Measurements from ENCODE around the gene OR7G2.

Gene OR7G2

DNA sequence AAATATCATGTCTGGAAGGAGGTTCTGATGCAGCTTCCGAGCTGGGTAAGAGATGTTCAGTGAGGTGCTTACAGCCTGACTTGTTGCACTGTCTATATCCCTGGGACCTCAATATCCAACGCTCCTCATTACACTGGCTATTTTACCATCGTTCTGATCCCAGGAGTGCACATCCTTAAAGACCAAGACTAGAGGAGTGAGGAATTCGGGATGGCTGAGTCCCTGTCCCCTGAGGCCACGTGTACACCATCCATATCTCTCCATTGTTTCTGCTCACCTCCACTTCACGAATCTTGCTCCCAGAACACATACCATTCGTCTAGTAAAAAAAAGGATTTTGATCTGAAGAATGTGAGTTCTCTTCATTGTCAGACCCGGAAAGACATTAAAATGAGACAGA is at the start of gene OR7G2:
Gene OR7G2, minus strand, starts transcription at position 101 of the 400 bp plus-strand sequence. CDS start 4,232 bp downstream, outside the sequence.
- DNase-seq = no peak

- no peak for DNase-seq
Measured at GRCh38 chr19:9156304-9156703, 49.0 kb upstream of the OR7G2 start.

DNA sequence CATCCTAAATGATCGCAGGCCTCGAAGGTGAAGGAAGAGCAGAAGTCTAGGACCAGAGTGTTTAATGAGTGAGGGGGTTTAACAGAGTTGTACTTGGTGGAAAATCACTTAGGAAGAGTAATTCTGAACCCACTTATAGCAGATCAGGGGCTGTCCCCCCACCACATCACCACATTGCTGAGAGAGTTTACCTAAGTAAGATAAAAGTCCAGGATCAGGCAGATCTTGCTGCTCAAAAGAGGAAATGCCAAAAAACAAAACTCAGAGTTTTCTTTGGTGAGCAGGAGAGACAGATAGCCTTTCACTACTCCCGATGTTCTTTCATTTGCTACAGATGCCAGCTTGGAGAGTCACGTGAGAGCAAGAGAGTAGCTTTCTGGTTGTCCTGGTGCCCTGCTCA is 48.3 kb upstream of the OR7G2 start:
- no peak for DNase-seq

GRCh38 chr19:9151367-9151766 is 44.1 kb upstream of the OR7G2 start:
- DNase-seq = no peak

DNA sequence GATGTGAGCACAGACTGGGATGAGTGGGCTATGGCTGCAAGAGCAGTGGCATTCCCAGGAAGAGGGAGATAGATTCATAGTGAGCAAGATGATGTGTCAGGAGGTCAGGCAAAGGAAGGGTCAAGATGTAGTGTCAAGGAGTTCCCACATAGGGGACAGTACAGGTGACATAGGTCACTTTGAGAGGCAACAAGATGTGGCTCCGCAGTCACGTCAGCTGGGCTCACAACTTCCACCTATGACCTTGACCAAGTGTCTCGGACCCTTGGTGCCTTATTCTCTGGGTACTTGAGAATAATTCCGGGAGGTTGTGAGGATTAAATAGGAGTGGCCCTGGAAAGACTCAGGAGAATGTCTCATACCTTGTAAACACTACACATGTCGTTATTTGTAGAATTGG is 43.4 kb upstream of the OR7G2 start:
- no peak for DNase-seq

DNA sequence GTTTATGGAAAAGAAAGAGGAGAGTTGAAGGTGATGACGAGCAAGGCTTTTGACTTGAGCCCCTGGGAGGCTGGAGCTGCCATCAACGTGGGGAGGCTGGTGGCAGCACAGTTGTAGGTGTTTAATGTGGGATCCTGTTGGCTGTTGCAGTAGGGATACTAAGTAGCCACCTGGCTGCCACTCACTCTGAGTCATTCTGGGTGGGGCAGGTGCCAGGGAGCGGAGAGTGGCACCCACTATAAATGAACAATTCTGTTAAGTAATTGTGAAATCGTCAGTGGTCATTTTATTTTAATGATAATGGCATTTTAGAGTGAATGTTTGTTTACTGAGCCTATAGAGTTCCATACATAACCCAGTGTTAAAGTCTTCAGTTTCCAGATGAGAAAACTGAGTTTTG is 42.7 kb upstream of the OR7G2 start:
- DNase-seq = no peak

GRCh38 chr19:9148697-9149096 is 41.4 kb upstream of the OR7G2 start:
- DNase-seq = no peak

- no peak for DNase-seq
Measured at GRCh38 chr19:9146882-9147281, 39.6 kb upstream of the OR7G2 start.

DNA sequence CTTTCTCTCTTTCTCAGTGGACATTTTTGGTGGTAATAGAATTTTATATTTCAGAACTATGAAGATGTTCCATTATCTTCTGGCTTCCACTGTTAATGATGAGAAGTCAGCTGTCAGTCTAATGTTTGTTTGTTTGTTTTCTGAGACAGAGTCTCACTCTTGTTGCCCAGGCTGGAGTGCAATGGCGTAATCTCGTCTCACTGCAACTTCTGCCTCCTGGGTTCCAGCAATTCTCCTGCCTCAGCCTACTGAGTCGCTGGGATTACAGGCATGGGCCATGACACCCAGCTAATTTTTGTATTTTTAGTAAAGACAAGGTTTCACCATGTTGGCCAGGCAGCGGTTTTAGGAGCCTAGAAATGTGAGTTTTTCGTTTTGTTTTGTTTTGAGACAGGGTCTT is 37.6 kb upstream of the OR7G2 start:
- no peak for DNase-seq

GRCh38 chr19:9140159-9140874 is 33.0 kb upstream of the OR7G2 start, which contains the start of gene ZNF317:
TSS of gene ZNF317 (plus strand) at chr19:9140397. CDS start at chr19:9156017, 15,620 bp downstream.
- DNase-seq = peak; percentile 80

DNA sequence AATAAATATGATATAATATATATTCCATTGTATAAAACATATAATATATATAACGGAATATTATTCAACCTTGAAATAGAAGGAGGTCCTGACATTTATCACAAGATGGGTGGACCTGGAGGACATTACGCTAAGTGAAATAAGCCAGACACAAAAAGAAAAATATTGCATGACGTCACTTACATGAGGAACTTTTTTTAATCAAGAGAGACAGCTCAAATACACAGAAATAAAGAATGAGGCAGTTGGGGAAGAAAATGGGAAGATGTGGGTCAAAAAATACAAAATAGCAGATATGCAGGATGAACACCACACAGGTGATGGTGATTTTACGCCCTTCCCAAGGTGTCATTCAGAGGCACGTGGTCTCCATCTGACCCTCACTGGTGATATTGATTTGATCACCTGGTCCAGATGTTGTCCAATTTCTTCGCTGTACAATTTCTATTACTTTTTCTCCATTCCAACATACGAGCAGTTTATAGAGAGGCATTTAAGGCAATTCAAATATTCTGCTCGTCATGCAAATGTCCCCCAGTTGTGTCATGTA is 32.4 kb upstream of the OR7G2 start:
- no peak for DNase-seq

- DNase-seq = no peak
Measured at GRCh38 chr19:9132422-9132821, 25.1 kb upstream of the OR7G2 start.

DNA sequence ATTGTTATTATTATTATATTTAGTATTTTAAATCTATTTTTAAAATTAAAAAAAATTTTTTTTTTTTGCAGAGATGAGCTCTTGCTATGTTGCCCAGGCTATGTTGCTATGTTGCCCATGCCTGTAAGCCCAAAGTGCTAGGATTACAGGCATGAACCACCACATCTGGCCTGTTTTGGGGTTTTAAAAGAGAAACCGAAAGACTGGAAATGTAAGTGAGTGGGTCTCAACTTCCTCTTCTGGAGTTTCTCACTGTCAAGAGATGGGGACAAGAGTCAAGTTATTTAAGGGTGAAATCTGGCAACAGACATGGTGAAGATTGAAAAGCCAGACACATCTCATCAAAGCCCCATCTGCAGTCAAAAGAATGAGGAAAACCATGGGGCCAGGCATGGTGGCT is 23.7 kb upstream of the OR7G2 start:
- DNase-seq = no peak

DNA sequence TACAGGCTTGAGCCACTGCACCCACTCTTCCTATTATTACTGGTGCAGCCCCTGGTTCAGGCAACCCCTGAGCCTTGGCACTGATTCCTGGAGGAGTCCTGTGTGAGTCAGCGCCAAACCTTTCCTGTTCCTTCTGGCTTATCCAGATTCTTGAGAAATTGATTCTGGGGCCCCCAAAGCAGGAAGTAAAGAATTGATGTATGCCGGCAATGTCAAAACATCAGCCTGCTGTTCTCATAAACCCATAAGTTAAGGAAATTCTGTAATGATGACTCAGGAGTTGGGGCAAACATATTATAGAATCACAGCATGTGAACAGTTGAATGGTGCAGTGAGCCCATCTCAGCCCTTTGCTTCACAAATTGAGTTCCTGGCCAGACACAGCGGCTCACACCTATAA is 20.9 kb upstream of the OR7G2 start:
- DNase-seq = no peak

- no peak for DNase-seq
Measured at GRCh38 chr19:9126900-9127405, 19.7 kb upstream of the OR7G2 start, which contains the start of gene OR7G3. TSS of gene OR7G3 (minus strand) at chr19:9126950. CDS start at chr19:9126950, 0 bp downstream.

DNA sequence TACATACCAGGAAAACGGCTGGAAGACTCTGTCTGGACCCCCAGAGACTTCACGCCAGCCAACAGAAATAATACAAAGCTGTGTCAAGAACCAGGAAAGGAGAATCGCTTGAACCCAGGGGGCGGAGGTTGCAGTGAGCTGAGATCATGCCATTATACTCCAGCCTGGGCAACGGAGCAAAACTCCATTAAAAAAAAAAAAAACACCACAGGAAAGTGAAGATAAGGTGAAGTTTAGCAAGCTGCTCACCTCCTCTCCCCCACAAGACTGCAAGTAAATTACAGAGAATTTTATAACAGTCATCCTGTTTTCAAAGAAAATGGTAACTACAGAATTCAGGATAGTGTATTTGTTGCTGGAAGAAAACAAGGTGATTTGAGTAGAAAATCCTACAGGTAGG is 9.3 kb upstream of the OR7G2 start:
- no peak for DNase-seq

GRCh38 chr19:9115307-9115813 is 8.1 kb upstream of the OR7G2 start, which contains the start of gene OR7G1:
TSS of gene OR7G1 (minus strand) at chr19:9115763. CDS start at chr19:9115763, 0 bp downstream.
- DNase-seq = no peak

- no peak for DNase-seq
Measured at GRCh38 chr19:9109959-9110358, 2.7 kb upstream of the OR7G2 start.

- DNase-seq = no peak
Measured at GRCh38 chr19:9086761-9087160, 20.5 kb downstream of the OR7G2 start, which contains the start of gene OR1M1. TSS of gene OR1M1 (plus strand) at chr19:9087061. CDS start at chr19:9093245, 6,184 bp downstream.

DNA sequence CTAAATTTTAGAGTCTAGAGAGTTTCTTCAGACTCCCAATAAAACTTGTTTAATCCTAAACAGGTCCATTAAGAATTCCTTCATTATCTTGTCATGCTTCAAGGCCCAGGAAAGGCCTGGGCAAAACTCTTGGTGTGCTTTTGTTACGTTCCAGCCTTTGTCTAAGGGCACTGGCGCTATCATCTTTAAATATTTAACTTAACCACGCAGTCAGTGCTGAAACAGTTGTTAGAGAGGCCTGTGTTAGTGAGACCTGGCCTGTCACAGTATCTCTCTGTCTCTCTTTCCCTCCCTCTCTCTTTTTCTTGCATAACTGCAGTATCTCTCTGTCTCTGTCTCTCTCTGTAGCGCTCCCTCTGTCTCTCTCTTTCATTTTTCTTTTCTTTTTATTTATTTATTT is 28.6 kb downstream of the OR7G2 start:
- DNase-seq = no peak

DNA sequence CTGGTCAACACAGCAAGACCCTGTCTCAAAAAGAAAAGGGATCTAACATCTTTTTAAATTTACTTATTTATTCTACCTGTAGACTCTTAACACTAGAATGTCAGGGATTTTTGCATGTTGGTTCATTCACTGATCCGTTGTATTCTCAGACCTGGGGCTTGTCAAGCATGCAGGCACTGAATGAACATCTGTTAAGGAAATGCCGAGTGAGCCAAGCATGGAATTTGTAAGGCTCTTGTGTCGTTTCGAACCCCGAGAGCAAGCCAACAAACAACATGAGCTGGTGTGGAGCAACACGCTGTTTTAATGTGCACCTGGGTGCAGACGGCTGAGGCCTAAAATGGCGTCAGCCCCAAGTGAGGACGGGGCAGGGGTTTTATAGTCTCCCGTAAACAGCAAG is 30.4 kb downstream of the OR7G2 start:
- DNase-seq = no peak

- DNase-seq = no peak
Measured at GRCh38 chr19:9075064-9075949, 32.0 kb downstream of the OR7G2 start.

GRCh38 chr19:9073806-9074205 is 33.5 kb downstream of the OR7G2 start:
- no peak for DNase-seq

All from NCI-H1694 (cell line).